HG03066 (cell line): ENCODE data around the gene NUMB.
"Not testable (repeated sequence)": the region's sequence is repeated elsewhere in the genome, so short reads cannot be mapped to it uniquely, and the experiment has no call there.

Experiments
- ATAC-seq: cut with Tn5 transposase; IDR thresholded peaks from one replicate; pipeline ENCODE4 v1.9.1; 2021; ENCODE audit warnings: low read depth; ENCODE audit not compliant: unreplicated experiment

The NUMB gene

DNA sequence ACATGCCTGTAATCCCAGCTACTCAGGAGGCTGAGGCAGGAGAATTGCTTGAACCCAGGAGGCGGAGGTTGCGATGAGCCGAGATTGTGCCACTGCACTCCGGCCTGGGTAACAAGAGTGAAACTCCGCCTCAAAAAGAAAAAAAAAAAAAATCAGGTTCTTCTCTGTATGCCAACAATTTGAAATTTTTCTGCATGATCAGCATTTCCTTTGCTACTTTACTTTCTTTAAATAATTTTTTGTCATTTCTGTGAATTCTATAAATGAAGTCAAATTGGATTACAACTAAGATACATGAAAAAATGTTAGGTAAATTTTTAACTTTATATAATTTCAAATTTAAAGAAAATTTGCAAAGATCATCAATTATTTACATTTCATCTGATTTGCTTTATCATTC, 87.8 kb downstream of the NUMB start:
- ATAC-seq: no peak

DNA sequence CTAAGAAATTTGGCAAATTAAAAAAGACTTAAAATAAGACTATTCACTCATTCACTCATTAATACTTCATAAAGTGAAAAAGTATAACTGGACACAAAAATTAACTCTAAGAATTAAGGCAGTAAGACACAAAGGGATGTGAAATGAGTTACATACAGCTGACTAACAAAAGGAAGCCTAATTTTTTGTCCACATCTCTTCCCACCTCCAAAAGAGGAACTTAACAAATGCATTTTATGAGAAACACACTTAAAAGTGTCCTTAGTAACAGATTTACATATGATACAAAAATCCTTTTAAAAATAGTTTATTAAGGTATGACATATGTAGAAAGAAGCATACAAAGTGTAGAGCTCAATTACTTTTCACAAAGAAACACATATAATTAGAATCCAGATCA, 88.9 kb downstream of the NUMB start:
- ATAC-seq: no peak

DNA sequence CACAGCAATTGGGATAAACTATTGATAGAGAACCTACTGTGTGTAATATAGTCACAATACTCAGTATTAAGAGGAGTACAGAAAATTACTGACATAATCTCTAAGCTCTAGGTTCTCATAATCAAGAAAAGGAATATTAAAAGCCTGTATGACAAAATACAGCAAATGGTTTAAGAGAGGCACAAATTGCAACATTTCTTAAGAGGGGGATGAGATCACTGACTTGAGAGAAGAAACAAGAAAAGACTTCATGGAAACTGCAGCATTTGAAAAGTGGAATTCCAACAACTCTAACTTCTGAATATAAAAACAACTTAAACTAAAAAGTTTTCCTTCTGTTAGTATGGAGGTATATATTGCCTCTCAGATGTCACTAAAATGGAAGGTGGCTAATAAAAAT, 89.7 kb downstream of the NUMB start:
- no peak for ATAC-seq

DNA sequence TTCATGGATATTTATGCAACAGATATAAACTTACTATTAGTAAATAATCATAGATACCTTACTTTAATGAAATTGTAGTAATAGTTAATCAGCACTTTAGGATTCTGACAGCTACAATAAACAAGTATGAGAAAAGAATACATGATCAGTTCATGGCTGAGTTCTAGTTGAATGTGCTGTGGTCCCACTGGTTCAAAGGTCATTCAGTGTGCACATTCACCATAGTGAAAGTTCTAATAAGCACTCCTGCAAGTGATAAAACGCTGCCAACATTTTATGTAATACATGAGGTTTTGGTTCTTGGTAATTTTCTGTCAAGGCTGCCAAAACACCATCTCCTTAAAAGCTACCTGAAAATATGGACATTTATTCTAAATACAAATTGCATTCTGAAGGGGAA, 92.6 kb downstream of the NUMB start:
- ATAC-seq: no peak

DNA sequence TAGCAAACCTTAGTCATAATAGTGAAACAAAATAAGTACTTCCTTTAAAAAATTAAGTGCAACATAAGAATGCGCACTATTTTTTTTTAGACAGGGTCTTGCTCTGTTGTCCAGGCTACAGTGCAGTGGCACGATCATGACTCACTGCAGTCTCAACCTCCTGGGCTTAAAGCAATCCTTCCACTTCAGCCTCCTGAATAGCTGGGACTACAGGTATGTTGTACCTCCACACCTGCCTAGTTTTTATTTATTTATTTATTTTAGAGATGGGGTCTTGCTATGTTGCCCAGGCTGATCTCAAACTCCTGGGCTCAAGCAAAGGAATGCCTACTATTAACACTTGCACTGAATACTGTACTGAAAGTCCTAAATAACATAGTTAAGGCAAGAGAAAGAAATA, 93.8 kb downstream of the NUMB start:
- no peak for ATAC-seq

DNA sequence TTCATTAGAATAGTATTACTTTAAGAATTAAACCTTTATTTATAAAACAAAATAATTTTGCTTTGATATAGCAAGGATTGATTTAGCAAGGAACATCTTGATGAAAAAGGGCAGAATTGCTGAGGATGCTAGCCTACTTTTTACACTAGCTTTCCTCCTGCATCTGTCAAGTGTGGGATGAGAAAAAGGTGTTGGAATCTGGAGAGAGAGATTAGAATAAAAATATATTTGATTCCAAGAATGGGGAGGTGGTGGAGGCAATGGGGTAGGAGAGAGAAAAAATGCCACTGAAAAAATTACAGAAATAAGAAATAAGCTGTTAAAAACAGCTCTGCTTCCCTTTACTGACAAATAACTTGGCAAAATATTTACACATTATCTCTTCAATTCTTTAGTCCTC, 98.9 kb downstream of the NUMB start:
- ATAC-seq: no peak

DNA sequence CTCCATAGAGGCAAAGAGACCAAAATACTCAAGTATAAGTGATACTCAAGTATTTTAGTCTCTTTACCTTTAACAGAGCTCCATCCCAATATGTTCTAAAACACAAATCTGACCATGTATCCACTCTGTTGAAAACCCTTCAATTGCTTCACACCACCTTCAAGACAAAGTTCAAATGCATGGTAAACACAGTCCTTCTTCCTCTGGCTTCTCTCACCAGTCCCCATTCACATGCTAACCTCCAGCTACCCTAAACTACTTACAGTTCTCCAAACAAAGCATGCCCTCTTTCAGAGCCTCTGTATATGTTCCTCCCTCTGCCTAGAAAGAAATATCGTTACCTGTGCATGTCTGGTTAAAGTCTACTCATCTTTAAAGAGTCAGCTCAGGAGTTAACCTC, 100.2 kb downstream of the NUMB start:
- no peak for ATAC-seq

DNA sequence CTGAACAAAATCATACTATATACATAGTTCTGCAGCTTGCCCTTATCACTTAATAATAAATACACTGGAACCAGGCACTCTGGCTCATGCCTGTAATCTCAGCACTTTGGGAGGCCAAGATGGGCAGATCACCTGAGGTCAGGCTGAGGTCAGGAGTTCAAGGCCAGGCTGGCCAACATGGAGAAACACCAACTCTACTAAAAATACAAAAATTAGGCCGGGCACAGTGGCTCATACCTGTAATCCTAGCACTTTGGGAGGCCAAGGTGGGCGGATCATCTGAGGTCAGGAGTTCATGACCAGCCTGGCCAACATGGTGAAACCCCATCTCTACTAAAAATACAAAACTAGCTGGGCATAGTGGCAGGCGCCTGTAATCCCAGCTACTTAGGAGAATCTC, 109.3 kb downstream of the NUMB start:
- not testable (repeated sequence) for ATAC-seq

DNA sequence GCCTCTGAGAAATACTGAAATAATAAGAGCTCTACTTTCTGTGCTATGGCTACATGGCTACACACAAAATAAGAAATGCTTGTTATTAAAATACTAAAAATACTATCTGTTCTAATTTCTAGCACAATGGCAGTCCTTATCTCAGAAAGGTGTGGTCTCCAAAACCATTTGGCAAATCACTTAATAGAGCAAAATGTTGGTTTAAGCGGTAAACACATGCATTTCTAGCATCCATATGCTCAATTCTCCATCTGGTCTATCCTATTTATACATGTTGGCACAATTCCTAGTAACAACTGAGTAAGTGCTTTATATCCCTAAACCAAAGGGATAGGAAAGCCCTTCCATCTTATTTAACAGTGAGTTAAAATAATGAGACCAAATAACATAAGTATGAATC, 114.0 kb downstream of the NUMB start:
- ATAC-seq: no peak

DNA sequence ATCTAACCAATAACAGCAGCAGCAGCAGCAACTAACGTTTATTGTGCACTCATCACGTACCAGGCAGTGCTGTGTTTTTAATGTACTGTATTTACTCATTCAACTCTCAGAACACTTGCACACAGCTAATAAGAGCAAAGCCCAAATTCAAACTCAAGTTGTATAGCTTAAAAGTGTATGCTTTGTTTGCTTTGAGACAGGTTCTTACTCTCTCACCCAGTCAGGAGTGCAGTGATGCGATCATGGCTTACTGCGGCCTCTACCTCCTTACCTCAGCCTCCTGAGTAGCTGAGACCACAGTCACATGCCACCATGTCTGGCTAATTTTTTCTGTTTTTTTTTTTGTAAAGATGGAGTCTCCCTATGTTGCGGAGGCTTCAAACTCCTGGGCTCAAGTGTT, 115.7 kb downstream of the NUMB start:
- ATAC-seq: no peak

DNA sequence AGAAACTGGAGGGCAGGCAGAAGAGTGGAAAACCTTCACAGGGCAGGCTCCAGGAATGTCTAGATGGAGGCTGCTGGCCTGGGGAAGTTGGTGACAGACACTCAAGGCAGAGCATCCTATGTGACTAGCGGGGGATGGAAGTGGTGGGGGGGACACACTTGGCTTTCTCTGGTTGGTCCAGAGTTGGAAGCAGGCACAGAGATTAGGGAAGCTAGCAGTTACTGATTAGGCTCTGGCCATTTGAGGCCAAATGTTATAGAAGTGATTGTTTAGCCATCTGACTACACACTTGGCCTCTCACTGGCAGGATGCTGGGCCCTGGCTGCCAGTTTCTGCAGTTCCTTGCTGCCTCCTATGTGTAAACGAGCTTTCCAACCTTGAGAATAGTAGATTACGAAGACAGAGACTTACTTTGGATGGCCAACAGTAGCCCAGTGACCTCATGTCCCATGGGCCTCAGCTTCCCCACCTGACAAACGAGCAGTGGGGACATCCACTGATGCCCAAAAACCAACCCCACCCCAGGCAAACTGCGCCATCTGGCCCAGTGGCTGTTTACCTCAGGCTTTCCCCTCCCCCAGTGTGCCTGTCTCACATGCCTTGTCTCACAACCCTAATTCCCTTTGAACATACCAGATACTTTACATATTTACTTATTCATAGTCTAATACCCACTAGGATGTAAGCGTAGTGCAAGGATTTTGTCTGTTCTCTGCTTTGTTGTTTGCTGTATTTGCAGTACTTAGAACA, 118.3 kb downstream of the NUMB start:
- ATAC-seq: no peak

DNA sequence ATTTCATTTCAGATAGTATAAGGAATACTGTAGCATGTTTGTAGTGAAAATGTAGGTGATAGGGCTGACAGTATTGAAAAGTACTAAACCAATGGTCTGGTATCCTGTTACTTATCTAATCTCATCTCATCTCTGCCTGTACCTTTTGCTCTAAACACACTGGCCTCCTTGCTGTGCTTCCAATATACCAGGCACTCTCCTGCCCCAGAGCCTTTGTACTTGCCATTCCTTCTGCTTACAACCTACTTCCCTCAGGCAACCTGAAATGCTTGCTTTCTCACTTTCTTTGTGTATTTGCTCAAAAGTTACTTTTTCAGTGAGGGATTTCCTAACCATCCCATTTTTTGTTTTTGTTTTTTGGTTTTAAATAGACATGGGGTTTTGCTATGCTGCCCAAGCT, 119.1 kb downstream of the NUMB start:
- no peak for ATAC-seq

DNA sequence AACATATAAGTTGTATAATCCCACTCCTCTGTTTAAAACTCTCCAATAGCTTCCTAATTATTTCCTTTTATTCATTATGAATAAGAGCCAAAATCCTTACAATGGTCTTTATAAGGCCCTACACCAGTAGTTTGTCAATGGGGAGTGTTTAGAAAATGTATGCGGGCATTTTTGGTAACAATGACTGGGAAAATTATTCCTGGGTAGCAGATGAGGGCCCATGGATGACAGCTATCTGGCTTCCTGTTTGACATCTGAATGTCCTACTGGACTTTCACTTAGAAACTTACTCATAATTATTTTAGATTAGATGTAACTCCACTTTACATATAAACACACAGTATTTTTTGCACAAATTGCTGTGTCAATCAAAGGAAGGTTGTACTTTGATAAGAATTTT, 119.8 kb downstream of the NUMB start:
- no peak for ATAC-seq

DNA sequence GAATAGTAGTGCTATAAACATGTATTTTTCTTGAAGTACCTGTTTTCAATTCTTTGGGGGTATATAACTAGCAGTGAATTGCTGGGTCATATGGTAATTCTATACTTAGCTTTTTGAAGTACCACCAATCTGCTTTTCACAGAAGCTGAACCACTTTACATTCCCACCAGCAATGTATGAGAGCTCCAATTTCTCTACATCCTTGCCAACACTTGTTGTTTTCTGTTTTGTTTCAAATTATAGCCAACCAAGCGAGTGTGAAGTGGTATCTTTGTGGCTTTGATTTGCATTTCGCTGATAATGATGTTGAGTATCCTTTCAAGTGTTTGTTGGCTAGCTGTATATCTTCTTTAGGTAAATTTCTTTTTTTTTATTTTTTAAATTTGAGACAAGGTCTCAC, 125.3 kb downstream of the NUMB start:
- no peak for ATAC-seq

DNA sequence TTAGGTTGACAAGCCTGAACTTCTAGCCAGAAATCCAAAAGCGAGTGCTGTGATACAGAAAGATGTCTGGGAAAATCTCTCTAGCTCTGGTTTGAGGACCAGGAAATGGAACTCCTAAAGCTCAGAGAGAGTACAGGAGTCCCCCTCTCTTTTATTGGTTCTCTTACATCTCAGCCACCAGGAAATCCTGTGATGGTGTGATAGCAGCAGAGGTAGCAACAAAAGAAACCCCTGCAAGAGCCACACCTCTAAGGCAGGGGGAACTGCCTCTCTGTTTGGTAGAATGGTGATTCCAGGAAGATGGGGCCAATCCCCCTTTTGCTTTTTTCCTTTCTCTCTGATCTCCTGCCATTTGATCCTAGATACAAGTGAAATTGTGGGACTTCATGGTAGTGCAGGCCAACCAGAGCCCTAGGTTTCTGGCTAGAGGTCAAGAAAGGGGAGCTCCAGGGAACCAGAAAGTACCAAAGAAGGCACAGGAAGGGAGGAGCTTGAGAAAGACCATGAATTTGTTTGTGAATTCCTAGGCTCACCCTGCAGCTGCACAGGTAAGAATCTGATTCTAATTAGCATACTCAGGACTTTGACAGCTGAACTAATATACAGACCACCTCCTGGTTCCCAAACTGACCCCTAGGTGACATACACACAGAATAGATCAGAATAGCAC, 132.6 kb downstream of the NUMB start:
- no peak for ATAC-seq

DNA sequence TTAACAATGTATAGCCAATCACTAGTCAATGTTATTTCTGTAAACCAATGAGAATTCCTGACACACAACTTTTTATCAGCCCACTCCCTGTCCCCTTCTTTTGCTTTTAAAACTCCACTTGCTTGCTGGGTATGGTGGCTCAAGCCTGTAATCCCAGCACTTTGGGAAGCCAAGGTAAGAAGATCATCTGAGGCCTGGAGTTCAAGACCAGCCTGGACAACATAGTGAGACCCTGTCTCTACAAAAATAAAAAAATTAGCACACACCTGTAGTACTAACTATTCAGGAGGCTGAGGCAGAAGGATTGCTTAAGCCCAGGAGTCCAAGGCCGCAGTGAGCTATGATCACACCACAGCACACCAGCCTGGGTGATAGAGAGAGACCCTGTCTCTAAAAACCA, 133.3 kb downstream of the NUMB start:
- ATAC-seq: no peak

DNA sequence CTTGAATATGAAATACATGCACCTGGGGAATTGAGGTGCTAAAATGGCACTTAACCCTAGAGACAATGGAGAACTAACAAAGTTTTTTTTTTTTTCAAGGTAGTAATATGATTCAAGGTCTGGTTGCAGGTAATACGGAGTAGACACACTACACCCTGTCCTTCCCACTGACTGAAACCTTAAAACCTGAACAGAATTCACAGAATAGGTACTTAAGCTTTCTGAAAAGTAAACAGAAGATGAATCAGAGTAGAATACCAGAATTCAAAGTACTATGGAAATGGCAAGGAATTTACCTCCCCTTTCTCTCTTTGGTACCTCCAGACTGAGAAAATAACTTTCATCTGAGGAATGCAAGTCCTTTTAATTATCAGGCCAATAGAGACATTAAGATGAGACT, 133.8 kb downstream of the NUMB start:
- no peak for ATAC-seq

DNA sequence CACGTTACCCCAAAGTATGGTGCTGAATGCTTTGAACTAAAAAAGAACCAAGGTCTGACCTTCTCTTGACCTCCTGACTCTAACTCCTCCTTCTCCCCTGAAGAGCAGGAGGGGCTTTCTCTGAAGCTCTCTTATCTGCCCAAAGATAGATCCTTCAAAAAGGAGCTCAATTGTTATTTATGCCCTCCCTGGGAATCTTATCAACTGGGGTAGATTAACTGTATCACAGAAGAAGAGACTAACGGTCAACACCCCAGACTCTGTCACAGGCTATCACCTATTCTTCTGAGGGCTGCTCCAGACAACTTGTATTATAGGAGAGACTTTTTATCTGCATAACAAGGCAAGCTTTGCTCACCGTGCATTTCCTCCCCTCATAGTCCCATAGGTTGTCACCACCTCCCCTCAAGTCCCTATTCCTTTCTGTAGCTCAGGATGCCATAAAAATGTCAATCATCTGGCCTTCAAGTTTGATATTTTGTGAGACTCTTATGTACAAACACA, 134.4 kb downstream of the NUMB start:
- no peak for ATAC-seq

DNA sequence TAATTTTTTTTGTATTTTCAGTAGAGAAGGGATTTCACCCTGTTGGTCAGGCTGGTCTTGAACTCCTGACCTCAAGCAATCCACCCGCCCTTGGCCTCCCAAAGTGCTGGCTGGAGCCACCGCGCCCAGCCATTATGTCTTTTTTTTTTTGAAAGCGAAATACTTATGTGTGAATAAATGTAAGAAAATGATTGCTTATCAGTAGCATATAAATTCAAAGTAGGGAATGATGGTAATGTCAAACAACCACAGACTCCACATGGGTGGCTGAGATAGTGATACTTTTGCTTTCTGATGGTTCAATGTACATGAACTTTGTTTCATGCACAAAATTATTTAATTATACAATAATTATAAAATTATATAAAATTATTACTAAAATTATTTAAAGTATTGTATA, 145.2 kb downstream of the NUMB start:
- ATAC-seq: no peak

DNA sequence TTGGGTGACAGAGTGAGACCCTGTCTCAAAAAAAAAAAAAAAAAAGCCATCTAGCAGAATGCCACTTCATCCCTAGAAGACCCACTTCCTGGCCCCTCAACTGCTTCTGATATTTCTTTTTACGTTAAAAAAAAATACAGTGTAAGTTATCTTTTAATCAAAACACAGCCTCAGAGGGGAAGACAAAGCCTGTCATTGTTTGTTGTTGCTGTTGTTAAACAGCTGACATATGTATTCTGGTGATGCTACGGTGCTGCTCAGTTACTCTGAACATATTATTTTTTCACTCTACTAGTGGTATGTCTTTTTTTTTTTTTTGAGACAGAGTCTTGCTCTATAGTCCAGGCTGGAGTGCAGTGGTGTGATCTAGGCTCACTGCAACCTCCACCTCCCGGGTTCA, 145.7 kb downstream of the NUMB start:
- ATAC-seq: no peak

DNA sequence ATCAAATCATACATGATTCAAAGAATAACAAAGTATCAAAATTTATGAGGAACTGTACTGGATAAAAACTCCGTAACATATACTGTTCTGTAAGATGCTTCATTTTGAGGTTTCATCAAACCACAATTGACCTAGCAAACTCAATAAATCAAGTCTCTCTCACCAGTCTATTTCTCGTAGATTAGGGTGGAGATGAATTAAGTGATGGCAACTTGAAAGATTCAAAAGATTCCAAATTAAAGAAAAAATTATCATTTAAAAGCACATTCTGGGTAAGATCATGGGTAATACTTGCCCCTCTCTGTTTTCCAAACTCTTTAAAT, 146.7 kb downstream of the NUMB start:
- ATAC-seq: no peak

DNA sequence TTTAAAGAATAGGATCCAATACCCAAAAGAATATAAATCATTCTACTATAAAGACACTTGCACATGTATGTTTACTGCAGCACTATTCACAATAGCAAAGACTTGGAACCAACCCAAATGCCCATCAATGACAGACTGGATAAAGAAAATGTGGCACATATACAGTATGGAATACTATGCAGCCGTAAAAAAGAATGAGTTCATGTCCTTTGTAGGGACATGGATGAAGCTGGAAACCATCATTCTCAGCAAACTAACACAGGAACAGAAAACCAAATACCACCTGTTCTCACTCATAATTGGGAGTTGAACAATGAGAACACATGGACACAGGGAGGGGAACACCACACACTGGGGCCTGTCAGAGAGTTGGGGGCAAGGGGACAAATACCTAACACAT, 149.1 kb downstream of the NUMB start:
- not testable (repeated sequence) for ATAC-seq
